Measurements from ENCODE around the gene NOBOX.
"Not testable (repeated sequence)": the region's sequence is repeated elsewhere in the genome, so short reads cannot be mapped to it uniquely, and the experiment has no call there.

- TF ChIP-seq CTCF (optimal IDR thresholded peaks at IDR 0.05 in 1 of 3, IDR thresholded peaks at IDR 0.05 in 1 of 3, conservative IDR thresholded peaks at IDR 0.05 in 1 of 3; ENCODE audit: extremely low read depth in 1 of 3, insufficient read depth in 2 of 3, low read length in 3 of 3); EZH2 (IDR thresholded peaks at IDR 0.05; ENCODE audit: low read length): not testable (repeated sequence)
Measured at GRCh38 chr7:144369221-144369620, 34.3 kb downstream of the NOBOX start.
